ENCODE data around the gene IFI6.
"Not testable (repeated sequence)": the region's sequence is repeated elsewhere in the genome, so short reads cannot be mapped to it uniquely, and the experiment has no call there.

Gene IFI6

GRCh38 chr1:27649306-27649635 is 22.7 kb downstream of the IFI6 start:
- no peak for DNase-seq

- DNase-seq = no peak
These were observed 23.2 kb downstream of the IFI6 start for GRCh38 chr1:27648602-27649305.

- DNase-seq = no peak
These were observed 24.7 kb downstream of the IFI6 start for GRCh38 chr1:27647328-27647727.

GRCh38 chr1:27646676-27647075 is 25.3 kb downstream of the IFI6 start:
- DNase-seq = no peak

GRCh38 chr1:27645071-27645415 is 26.9 kb downstream of the IFI6 start:
- DNase-seq = no peak

GRCh38 chr1:27644369-27645070 is 27.5 kb downstream of the IFI6 start:
- DNase-seq = no peak

GRCh38 chr1:27643600-27644368 is 28.2 kb downstream of the IFI6 start:
- DNase-seq = peak; percentile 73

- not testable (repeated sequence) for DNase-seq
These were observed 31.5 kb downstream of the IFI6 start for GRCh38 chr1:27640514-27640913.

GRCh38 chr1:27638805-27639204 is 33.2 kb downstream of the IFI6 start:
- no peak for DNase-seq

- no peak for DNase-seq
These were observed 33.8 kb downstream of the IFI6 start for GRCh38 chr1:27638047-27638734.

- no peak for DNase-seq
These were observed 36.4 kb downstream of the IFI6 start for GRCh38 chr1:27635396-27636142.

GRCh38 chr1:27634985-27635367 is 37.0 kb downstream of the IFI6 start, which contains the start of gene FGR:
Gene FGR (minus strand): TSS chr1:27635185. CDS start chr1:27623916, 11,269 bp downstream.
- no peak for DNase-seq

- DNase-seq = no peak
These were observed 37.6 kb downstream of the IFI6 start for GRCh38 chr1:27634177-27634984.

GRCh38 chr1:27633640-27634176 is 38.3 kb downstream of the IFI6 start:
- DNase-seq = no peak

- no peak for DNase-seq
These were observed 38.7 kb downstream of the IFI6 start for GRCh38 chr1:27633298-27633610.

- peak; percentile 65 for DNase-seq
These were observed 39.4 kb downstream of the IFI6 start for GRCh38 chr1:27632387-27633297.

- no peak for DNase-seq
These were observed 41.0 kb downstream of the IFI6 start for GRCh38 chr1:27630859-27631491.

- no peak for DNase-seq
These were observed 43.3 kb downstream of the IFI6 start for GRCh38 chr1:27628712-27629111.

GRCh38 chr1:27627733-27628132 is 44.3 kb downstream of the IFI6 start:
- not testable (repeated sequence) for DNase-seq

GRCh38 chr1:27627061-27627460 is 44.9 kb downstream of the IFI6 start:
- DNase-seq = no peak

Measured in activated CD8-positive, alpha-beta memory T cell treated with anti-CD3 and anti-CD28 coated beads, Interleukin-2, amount 50 U/mL, for 4 hours (primary cell).